ENCODE data around the gene CPT1A.

The CPT1A gene

GRCh38 chr11:68767672-68768071, 74.0 kb downstream of the CPT1A start:
- H3K9me3 ChIP-seq (ENCODE audit: control insufficient read depth, insufficient read depth, low read depth, low read length): no peaks in the 10 kb centered on the region
- H3K4me3 ChIP-seq (ENCODE audit: low read depth, low read length): no peak overlapping the region
- no peak overlapping the region for H3K27ac ChIP-seq (ENCODE audit: low read depth, low read length)
- no peaks in the 10 kb centered on the region for H3K27me3 ChIP-seq (ENCODE audit: control insufficient read depth, insufficient read depth, low read length)
- H3K9ac ChIP-seq (ENCODE audit: low read length): no peak overlapping the region
- peaks cover 50% of the 10 kb centered on the region for H3K36me3 ChIP-seq (ENCODE audit: control insufficient read depth, insufficient read depth, low read length)
- H3K4me1 ChIP-seq (ENCODE audit: control insufficient read depth, insufficient read depth, low read length): peaks cover 17% of the 10 kb centered on the region; the same call in 1 of the 2 replicates

- Histone ChIP-seq H3K36me3 (ENCODE audit: control insufficient read depth, insufficient read depth, low read length) (peaks cover 51% of the 10 kb centered on the region), H3K27ac (ENCODE audit: low read depth, low read length) (no peak overlapping the region), H3K27me3 (ENCODE audit: control insufficient read depth, insufficient read depth, low read length) (no peaks in the 10 kb centered on the region), H3K9ac (ENCODE audit: low read length) (no peak overlapping the region), H3K4me3 (ENCODE audit: low read depth, low read length) (no peak overlapping the region), H3K4me1 (ENCODE audit: control insufficient read depth, insufficient read depth, low read length) (peaks cover 17% of the 10 kb centered on the region; the same call in 1 of the 2 replicates), H3K9me3 (ENCODE audit: control insufficient read depth, insufficient read depth, low read depth, low read length) (no peaks in the 10 kb centered on the region)
Measured at GRCh38 chr11:68766786-68767185, 74.9 kb downstream of the CPT1A start.

- H3K9ac ChIP-seq (ENCODE audit: low read length): no peak overlapping the region
- H3K4me3 ChIP-seq (ENCODE audit: low read depth, low read length): no peak overlapping the region
- no peak overlapping the region for H3K27ac ChIP-seq (ENCODE audit: low read depth, low read length)
- H3K9me3 ChIP-seq (ENCODE audit: control insufficient read depth, insufficient read depth, low read depth, low read length): no peaks in the 10 kb centered on the region
- H3K4me1 ChIP-seq (ENCODE audit: control insufficient read depth, insufficient read depth, low read length): peaks cover 17% of the 10 kb centered on the region; the same call in 1 of the 2 replicates
- H3K27me3 ChIP-seq (ENCODE audit: control insufficient read depth, insufficient read depth, low read length): no peaks in the 10 kb centered on the region
- peaks cover 43% of the 10 kb centered on the region for H3K36me3 ChIP-seq (ENCODE audit: control insufficient read depth, insufficient read depth, low read length)
Measured at GRCh38 chr11:68764746-68765145, 77.0 kb downstream of the CPT1A start.

GRCh38 chr11:68763926-68764657, 77.6 kb downstream of the CPT1A start:
- no peak overlapping the region; the same call in 1 of the 2 replicates for H3K27ac ChIP-seq (ENCODE audit: low read depth, low read length)
- H3K36me3 ChIP-seq (ENCODE audit: control insufficient read depth, insufficient read depth, low read length): peaks cover 43% of the 10 kb centered on the region
- no peaks in the 10 kb centered on the region for H3K27me3 ChIP-seq (ENCODE audit: control insufficient read depth, insufficient read depth, low read length)
- H3K9me3 ChIP-seq (ENCODE audit: control insufficient read depth, insufficient read depth, low read depth, low read length): no peaks in the 10 kb centered on the region
- no peak overlapping the region for H3K9ac ChIP-seq (ENCODE audit: low read length)
- H3K4me3 ChIP-seq (ENCODE audit: low read depth, low read length): no peak overlapping the region
- peaks cover 17% of the 10 kb centered on the region; the same call in 1 of the 2 replicates for H3K4me1 ChIP-seq (ENCODE audit: control insufficient read depth, insufficient read depth, low read length)

GRCh38 chr11:68763181-68763721, 78.5 kb downstream of the CPT1A start:
- no peaks in the 10 kb centered on the region for H3K27me3 ChIP-seq (ENCODE audit: control insufficient read depth, insufficient read depth, low read length)
- no peaks in the 10 kb centered on the region for H3K9me3 ChIP-seq (ENCODE audit: control insufficient read depth, insufficient read depth, low read depth, low read length)
- H3K36me3 ChIP-seq (ENCODE audit: control insufficient read depth, insufficient read depth, low read length): peaks cover 41% of the 10 kb centered on the region
- no peak overlapping the region; the same call in 1 of the 2 replicates for H3K27ac ChIP-seq (ENCODE audit: low read depth, low read length)
- no peak overlapping the region for H3K4me3 ChIP-seq (ENCODE audit: low read depth, low read length)
- H3K4me1 ChIP-seq (ENCODE audit: control insufficient read depth, insufficient read depth, low read length): peaks cover 17% of the 10 kb centered on the region; the same call in 1 of the 2 replicates
- H3K9ac ChIP-seq (ENCODE audit: low read length): no peak overlapping the region

GRCh38 chr11:68762481-68762880, 79.2 kb downstream of the CPT1A start:
- Histone ChIP-seq H3K4me1 (ENCODE audit: control insufficient read depth, insufficient read depth, low read length) (peaks cover 17% of the 10 kb centered on the region; the same call in 1 of the 2 replicates), H3K27ac (ENCODE audit: low read depth, low read length) (no peak overlapping the region), H3K36me3 (ENCODE audit: control insufficient read depth, insufficient read depth, low read length) (peaks cover 46% of the 10 kb centered on the region), H3K9me3 (ENCODE audit: control insufficient read depth, insufficient read depth, low read depth, low read length) (no peaks in the 10 kb centered on the region), H3K9ac (ENCODE audit: low read length) (no peak overlapping the region), H3K27me3 (ENCODE audit: control insufficient read depth, insufficient read depth, low read length) (no peaks in the 10 kb centered on the region), H3K4me3 (ENCODE audit: low read depth, low read length) (no peak overlapping the region)

- Histone ChIP-seq H3K36me3 (ENCODE audit: control insufficient read depth, insufficient read depth, low read length) (peaks cover 52% of the 10 kb centered on the region), H3K9me3 (ENCODE audit: control insufficient read depth, insufficient read depth, low read depth, low read length) (no peaks in the 10 kb centered on the region), H3K4me1 (ENCODE audit: control insufficient read depth, insufficient read depth, low read length) (peaks cover 17% of the 10 kb centered on the region; the same call in 1 of the 2 replicates), H3K27ac (ENCODE audit: low read depth, low read length) (no peak overlapping the region), H3K27me3 (ENCODE audit: control insufficient read depth, insufficient read depth, low read length) (no peaks in the 10 kb centered on the region), H3K9ac (ENCODE audit: low read length) (no peak overlapping the region), H3K4me3 (ENCODE audit: low read depth, low read length) (no peak overlapping the region)
Measured at GRCh38 chr11:68761801-68762200, 79.9 kb downstream of the CPT1A start.

GRCh38 chr11:68759991-68760390, 81.7 kb downstream of the CPT1A start:
- no peak overlapping the region for H3K4me3 ChIP-seq (ENCODE audit: low read depth, low read length)
- no peak overlapping the region for H3K9ac ChIP-seq (ENCODE audit: low read length)
- peaks cover 58% of the 10 kb centered on the region for H3K36me3 ChIP-seq (ENCODE audit: control insufficient read depth, insufficient read depth, low read length)
- peaks cover 17% of the 10 kb centered on the region; the same call in 1 of the 2 replicates for H3K4me1 ChIP-seq (ENCODE audit: control insufficient read depth, insufficient read depth, low read length)
- H3K9me3 ChIP-seq (ENCODE audit: control insufficient read depth, insufficient read depth, low read depth, low read length): no peaks in the 10 kb centered on the region
- H3K27ac ChIP-seq (ENCODE audit: low read depth, low read length): no peak overlapping the region
- no peaks in the 10 kb centered on the region for H3K27me3 ChIP-seq (ENCODE audit: control insufficient read depth, insufficient read depth, low read length)

GRCh38 chr11:68757711-68758110, 84.0 kb downstream of the CPT1A start:
- H3K4me3 ChIP-seq (ENCODE audit: low read depth, low read length): no peak overlapping the region
- H3K27me3 ChIP-seq (ENCODE audit: control insufficient read depth, insufficient read depth, low read length): no peaks in the 10 kb centered on the region
- no peak overlapping the region for H3K27ac ChIP-seq (ENCODE audit: low read depth, low read length)
- no peaks in the 10 kb centered on the region for H3K9me3 ChIP-seq (ENCODE audit: control insufficient read depth, insufficient read depth, low read depth, low read length)
- H3K9ac ChIP-seq (ENCODE audit: low read length): no peak overlapping the region
- H3K4me1 ChIP-seq (ENCODE audit: control insufficient read depth, insufficient read depth, low read length): no peaks in the 10 kb centered on the region
- peaks cover 54% of the 10 kb centered on the region for H3K36me3 ChIP-seq (ENCODE audit: control insufficient read depth, insufficient read depth, low read length)

- Histone ChIP-seq H3K9me3 (ENCODE audit: control insufficient read depth, insufficient read depth, low read depth, low read length) (no peaks in the 10 kb centered on the region), H3K4me1 (ENCODE audit: control insufficient read depth, insufficient read depth, low read length) (no peaks in the 10 kb centered on the region), H3K9ac (ENCODE audit: low read length) (no peak overlapping the region), H3K36me3 (ENCODE audit: control insufficient read depth, insufficient read depth, low read length) (peaks cover 40% of the 10 kb centered on the region), H3K27me3 (ENCODE audit: control insufficient read depth, insufficient read depth, low read length) (no peaks in the 10 kb centered on the region), H3K27ac (ENCODE audit: low read depth, low read length) (no peak overlapping the region), H3K4me3 (ENCODE audit: low read depth, low read length) (no peak overlapping the region)
Measured at GRCh38 chr11:68756171-68756766, 85.4 kb downstream of the CPT1A start.

GRCh38 chr11:68753300-68753699, 88.4 kb downstream of the CPT1A start:
- peaks cover 24% of the 10 kb centered on the region for H3K36me3 ChIP-seq (ENCODE audit: control insufficient read depth, insufficient read depth, low read length)
- no peaks in the 10 kb centered on the region for H3K9me3 ChIP-seq (ENCODE audit: control insufficient read depth, insufficient read depth, low read depth, low read length)
- no peak overlapping the region for H3K4me3 ChIP-seq (ENCODE audit: low read depth, low read length)
- H3K27ac ChIP-seq (ENCODE audit: low read depth, low read length): no peak overlapping the region
- H3K4me1 ChIP-seq (ENCODE audit: control insufficient read depth, insufficient read depth, low read length): peaks cover 16% of the 10 kb centered on the region
- H3K27me3 ChIP-seq (ENCODE audit: control insufficient read depth, insufficient read depth, low read length): no peaks in the 10 kb centered on the region
- H3K9ac ChIP-seq (ENCODE audit: low read length): no peak overlapping the region

All from HUES6 (cell line).